ENCODE measurements around the gene SPATS2L.

DNA sequence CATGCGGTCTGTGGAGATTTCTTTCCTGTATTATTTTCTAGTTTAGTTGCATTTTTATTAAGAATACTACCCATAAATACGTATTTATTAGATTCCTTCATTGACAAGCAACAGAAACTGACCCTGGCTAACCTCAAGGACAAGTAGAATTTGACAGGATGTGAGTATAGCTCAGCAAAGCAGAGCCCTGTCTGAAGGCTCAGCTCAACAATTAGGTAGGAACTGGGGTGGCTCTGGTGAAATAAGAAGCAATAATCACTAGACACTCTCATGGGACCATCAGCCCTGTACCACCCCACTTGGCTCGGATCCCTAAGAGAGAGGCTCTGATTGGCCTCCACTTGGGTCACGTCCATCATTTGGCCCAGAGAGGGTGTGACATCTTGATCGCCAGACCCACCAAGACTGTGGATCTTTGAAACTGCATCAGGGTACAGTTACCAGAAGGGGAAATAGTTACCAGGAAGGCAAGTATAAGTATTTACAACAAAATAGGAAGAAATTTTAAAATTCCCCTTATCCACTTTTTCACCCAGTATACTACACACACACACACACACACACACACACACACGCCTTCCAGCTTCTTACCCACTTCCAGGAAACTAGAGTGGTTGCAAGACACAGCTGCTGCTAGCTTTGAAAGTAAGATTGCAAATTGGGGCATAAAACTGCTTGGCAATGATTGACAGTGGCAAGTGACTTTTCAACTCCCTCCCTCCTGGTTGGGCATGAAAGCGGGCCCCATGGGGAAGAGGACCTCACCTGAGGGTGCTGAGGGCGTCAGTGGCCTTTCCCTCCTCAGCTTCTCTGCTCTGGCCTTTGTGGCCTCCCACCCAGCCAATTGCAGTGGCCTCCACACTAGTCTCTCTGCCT is 161.6 kb downstream of the SPATS2L start:
- TF ChIP-seq, protein P1, sequence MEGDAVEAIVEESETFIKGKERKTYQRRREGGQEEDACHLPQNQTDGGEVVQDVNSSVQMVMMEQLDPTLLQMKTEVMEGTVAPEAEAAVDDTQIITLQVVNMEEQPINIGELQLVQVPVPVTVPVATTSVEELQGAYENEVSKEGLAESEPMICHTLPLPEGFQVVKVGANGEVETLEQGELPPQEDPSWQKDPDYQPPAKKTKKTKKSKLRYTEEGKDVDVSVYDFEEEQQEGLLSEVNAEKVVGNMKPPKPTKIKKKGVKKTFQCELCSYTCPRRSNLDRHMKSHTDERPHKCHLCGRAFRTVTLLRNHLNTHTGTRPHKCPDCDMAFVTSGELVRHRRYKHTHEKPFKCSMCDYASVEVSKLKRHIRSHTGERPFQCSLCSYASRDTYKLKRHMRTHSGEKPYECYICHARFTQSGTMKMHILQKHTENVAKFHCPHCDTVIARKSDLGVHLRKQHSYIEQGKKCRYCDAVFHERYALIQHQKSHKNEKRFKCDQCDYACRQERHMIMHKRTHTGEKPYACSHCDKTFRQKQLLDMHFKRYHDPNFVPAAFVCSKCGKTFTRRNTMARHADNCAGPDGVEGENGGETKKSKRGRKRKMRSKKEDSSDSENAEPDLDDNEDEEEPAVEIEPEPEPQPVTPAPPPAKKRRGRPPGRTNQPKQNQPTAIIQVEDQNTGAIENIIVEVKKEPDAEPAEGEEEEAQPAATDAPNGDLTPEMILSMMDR (IDR thresholded peaks at IDR 0.05) = no peak
- no peak for TF ChIP-seq POLR2AphosphoS5 (IDR thresholded peaks at IDR 0.05; ENCODE audit: insufficient read depth in 1 of 2, low read depth in 1 of 2)
- TF ChIP-seq POLR2A (IDR thresholded peaks at IDR 0.05) = no peak
